HCT116 (cell line): ENCODE data around the gene BCAR3. TPM values are rescaled to one million over a fixed set of nuclear protein-coding genes. Genes with fewer than 3 reads are reported as not detected.

ENCODE experiments used
- ATAC-seq: fragments of 200-7000 bp; cut with Tn5 transposase; 2 replicates; pipeline ENCODE4 v1.9.1; 2020; ENCODE audit warnings: mild to moderate bottlenecking, moderate library complexity
- BruUV-seq: library from RNA; stranded (reverse); fragments of 400-500 nt; replicated peaks from 2 replicates; lab custom pipeline; 2021; lab: Mats Ljungman, UMichigan
- CTCF ChIA-PET: fragments of 300-600 bp; sonication (Branson Sonifier 250); formaldehyde crosslinking; loops from one replicate; lab custom pipeline; 2021; ENCODE audit warnings: antibody characterized with exemption; lab: Charles Lee
- POLR2A ChIA-PET: fragments of 300-600, 350-600 bp; sonication (Branson Sonifier 250); formaldehyde crosslinking; loops from one replicate; lab custom pipeline; 2021; ENCODE audit warnings: antibody characterized with exemption; lab: Charles Lee
- RAD21 ChIA-PET, 2 experiments: fragments of 300-600 bp; sonication (Branson Sonifier 250); formaldehyde crosslinking; loops; one replicate each; lab custom pipeline; 2023; ENCODE audit warnings: low total read pairs in 2 of 2; ENCODE audit not compliant: uncharacterized antibody in 2 of 2, unreplicated experiment in 2 of 2, low non-redundant PET in 1 of 2; lab: Charles Lee
- DNase-seq: peaks from one replicate; pipeline ENCODE4 v3.0.0-alpha.2; 2010; ENCODE audit warnings: low read depth, low spot score
- H2AFZ ChIP-seq: fragments of 200-600 bp; shearing (Covaris generic), sonication (generic); 2 replicates; pipeline ENCODE4 v1.6.1; 2017; ENCODE audit warnings: low read depth, mixed run types, mixed read lengths, antibody characterized with exemption, low read length; ENCODE audit not compliant: poor library complexity, severe bottlenecking
- H3K27ac ChIP-seq: 2 replicates; pipeline ENCODE4 v1.5.1; 2012; ENCODE audit warnings: low read depth, low read length
- H3K27me3 ChIP-seq: fragments of 200-600 bp; sonication (generic); 2 replicates; pipeline ENCODE4 v1.6.1; 2016; ENCODE audit warnings: mixed run types, low read length, mixed read lengths; ENCODE audit not compliant: insufficient read depth
- H3K36me3 ChIP-seq, 2 experiments: fragments of 200-500 bp in 1 of 2; fragments of 200-600 bp in 1 of 2; sonication (Bioruptor generic) in 1 of 2; sonication (generic) in 1 of 2; 2 replicates each; pipeline versions ENCODE4 v1.5.1 to v1.6.1; 2014 to 2016; ENCODE audit warnings: low read length in 2 of 2, inconsistent platforms in 1 of 2, mixed read lengths in 1 of 2, mixed run types in 1 of 2; ENCODE audit not compliant: insufficient read depth in 2 of 2, control insufficient read depth in 1 of 2
- H3K4me1 ChIP-seq, 2 experiments: fragments of 200-600 bp in 1 of 2; sonication (generic) in 1 of 2; 2 replicates each; pipeline versions ENCODE4 v1.5.1 to v1.6.1; 2012 to 2017; ENCODE audit warnings: low read length in 2 of 2, inconsistent platforms in 1 of 2, mild to moderate bottlenecking in 1 of 2, mixed read lengths in 1 of 2, mixed run types in 1 of 2, moderate library complexity in 1 of 2; ENCODE audit not compliant: insufficient read depth in 2 of 2, control insufficient read depth in 1 of 2
- H3K4me2 ChIP-seq: fragments of 200-600 bp; sonication (generic); 2 replicates; pipeline ENCODE4 v1.6.1; 2017; ENCODE audit warnings: mixed run types, low read length, mixed read lengths
- H3K4me3 ChIP-seq, 2 experiments: fragments of 200-600 bp in 1 of 2; sonication (generic) in 1 of 2; replicated peaks in 1 of 2; 2 replicates each; pipeline ENCODE4 v1.5.1; 2011 to 2016; ENCODE audit warnings: low read length in 2 of 2, control low read depth in 1 of 2, low read depth in 1 of 2, mild to moderate bottlenecking in 1 of 2, mixed read lengths in 1 of 2, mixed run types in 1 of 2
- H3K79me2 ChIP-seq: fragments of 200-600 bp; sonication (generic); 2 replicates; pipeline ENCODE4 v1.6.1; 2017; ENCODE audit warnings: mild to moderate bottlenecking, mixed run types, low read length, moderate library complexity, mixed read lengths; ENCODE audit not compliant: insufficient read depth
- H3K9ac ChIP-seq: fragments of 200-600 bp; sonication (generic); 2 replicates; pipeline ENCODE4 v1.6.1; 2016; ENCODE audit warnings: low read length, mixed read lengths
- H3K9me2 ChIP-seq: fragments of 200-600 bp; sonication (generic), shearing (Covaris generic); 2 replicates; pipeline ENCODE4 v1.6.1; 2017; ENCODE audit warnings: mixed run types, mild to moderate bottlenecking, moderate library complexity; ENCODE audit not compliant: insufficient read depth
- H3K9me3 ChIP-seq, 2 experiments: fragments of 200-500 bp in 1 of 2; fragments of 200-600 bp in 1 of 2; sonication (Bioruptor generic) in 1 of 2; sonication (generic) in 1 of 2; 2 replicates each; pipeline ENCODE4 v1.6.1; 2014 to 2017; ENCODE audit warnings: low read length in 2 of 2, mixed read lengths in 2 of 2, inconsistent platforms in 1 of 2, low read depth in 1 of 2, mild to moderate bottlenecking in 1 of 2, mixed run types in 1 of 2, moderate library complexity in 1 of 2; ENCODE audit not compliant: control insufficient read depth in 1 of 2, insufficient read depth in 1 of 2
- H4K20me1 ChIP-seq: fragments of 200-600 bp; sonication (generic), shearing (Covaris generic); 2 replicates; pipeline ENCODE4 v1.6.1; 2017; ENCODE audit warnings: mixed run types, mild to moderate bottlenecking, moderate library complexity; ENCODE audit not compliant: insufficient read depth
- CBX3 ChIP-seq: IDR thresholded peaks from 2 replicates; pipeline ENCODE4 v1.6.1; 2012; ENCODE audit warnings: low read depth
- CEBPB ChIP-seq: IDR thresholded peaks from 2 replicates; pipeline ENCODE4 v1.6.1; 2012; ENCODE audit warnings: low read depth
- CTCF ChIP-seq, 3 experiments: fragments of 200-600 bp in 1 of 3; sonication (generic) in 1 of 3; IDR thresholded peaks in 2 of 3; conservative IDR thresholded peaks in 1 of 3; 2 replicates each; pipeline ENCODE4 v1.5.1; 2012 to 2017; ENCODE audit warnings: low read depth in 2 of 3, low read length in 2 of 3, antibody characterized with exemption in 1 of 3, borderline replicate concordance in 1 of 3, control low read depth in 1 of 3, mild to moderate bottlenecking in 1 of 3, mixed read lengths in 1 of 3, mixed run types in 1 of 3, moderate library complexity in 1 of 3; ENCODE audit not compliant: insufficient read depth in 1 of 3
- EGR1 ChIP-seq: IDR thresholded peaks from 2 replicates; pipeline ENCODE4 v1.6.1; 2012; ENCODE audit warnings: low read depth
- ELF1 ChIP-seq: IDR thresholded peaks from 2 replicates; pipeline ENCODE4 v1.6.1; 2012; ENCODE audit warnings: low read depth, borderline replicate concordance
- EZH2 ChIP-seq: fragments of 200-600 bp; sonication (generic); IDR thresholded peaks from 2 replicates; pipeline ENCODE4 v1.6.1; 2017; ENCODE audit warnings: antibody characterized with exemption, mixed run types
- EZH2phosphoT487 ChIP-seq: fragments of 200-600 bp; IDR thresholded peaks from 2 replicates; pipeline ENCODE4 v1.6.1; 2018; ENCODE audit warnings: antibody characterized with exemption, borderline replicate concordance
- FOSL1 ChIP-seq: IDR thresholded peaks from 2 replicates; pipeline ENCODE4 v1.6.1; 2012; ENCODE audit warnings: low read depth
- JUND ChIP-seq: IDR thresholded peaks from 2 replicates; pipeline ENCODE4 v1.6.1; 2012
- POLR2A ChIP-seq: IDR thresholded peaks from 2 replicates; pipeline ENCODE4 v1.7.0; 2011; ENCODE audit warnings: borderline replicate concordance; ENCODE audit not compliant: insufficient read depth, insufficient read length; ENCODE audit errors: extremely low read depth
- POLR2AphosphoS5 ChIP-seq: IDR thresholded peaks from 2 replicates; pipeline ENCODE4 v1.6.1; 2011; ENCODE audit warnings: mild to moderate bottlenecking, low read depth, low read length, moderate library complexity
- RAD21 ChIP-seq: IDR thresholded peaks from 2 replicates; pipeline ENCODE4 v1.6.1; 2012; ENCODE audit warnings: low read depth, mild to moderate bottlenecking
- SIN3A ChIP-seq: IDR thresholded peaks from 2 replicates; pipeline ENCODE4 v1.6.1; 2012; ENCODE audit warnings: low read depth
- SP1 ChIP-seq: IDR thresholded peaks from 2 replicates; pipeline ENCODE4 v1.6.1; 2012; ENCODE audit warnings: low read depth
- TCF7L2 ChIP-seq: IDR thresholded peaks from 2 replicates; pipeline ENCODE4 v1.7.0; 2011; ENCODE audit warnings: borderline replicate concordance, inconsistent platforms; ENCODE audit not compliant: insufficient read depth, insufficient read length; ENCODE audit errors: extremely low read depth
- YY1 ChIP-seq: IDR thresholded peaks from 2 replicates; pipeline ENCODE4 v1.6.1; 2011; ENCODE audit warnings: low read length, low read depth, moderate library complexity, mild to moderate bottlenecking; ENCODE audit not compliant: insufficient replicate concordance; ENCODE audit errors: extremely low read depth
- ZFX ChIP-seq: fragments of 450-650 bp; IDR thresholded peaks from 2 replicates; pipeline ENCODE4 v1.6.1; 2017
- ZNF274 ChIP-seq: fragments of 200-500 bp; sonication (Bioruptor generic); IDR thresholded peaks from 2 replicates; pipeline ENCODE4 v1.6.1; 2014; ENCODE audit warnings: mild to moderate bottlenecking, low read depth, low read length, inconsistent platforms
- intact Hi-C: fragments of 100-400 bp; cut with micrococcal nuclease; formaldehyde crosslinking; loops from 2 replicates; pipeline ENCODE4 v1.10.0; 2022
- total RNA-seq: library from RNA; stranded (reverse); gene quantifications from one replicate; pipeline ENCODE4 v1.2.1, GENCODE V29; 2021; ENCODE audit not compliant: unreplicated experiment
- TF ChIP-seq, protein P1 (sequence below): IDR thresholded peaks from 2 replicates; pipeline ENCODE4 v1.6.1; 2011; ENCODE audit warnings: mild to moderate bottlenecking, low read length, moderate library complexity; ENCODE audit not compliant: insufficient replicate concordance; ENCODE audit errors: extremely low read depth
- TF ChIP-seq, protein P2 (sequence below): IDR thresholded peaks from 2 replicates; pipeline ENCODE4 v1.6.1; 2012; ENCODE audit warnings: low read depth

The BCAR3 gene
- total RNA-seq, 1 experiment from 2014 or later = 24.5 TPM

DNA sequence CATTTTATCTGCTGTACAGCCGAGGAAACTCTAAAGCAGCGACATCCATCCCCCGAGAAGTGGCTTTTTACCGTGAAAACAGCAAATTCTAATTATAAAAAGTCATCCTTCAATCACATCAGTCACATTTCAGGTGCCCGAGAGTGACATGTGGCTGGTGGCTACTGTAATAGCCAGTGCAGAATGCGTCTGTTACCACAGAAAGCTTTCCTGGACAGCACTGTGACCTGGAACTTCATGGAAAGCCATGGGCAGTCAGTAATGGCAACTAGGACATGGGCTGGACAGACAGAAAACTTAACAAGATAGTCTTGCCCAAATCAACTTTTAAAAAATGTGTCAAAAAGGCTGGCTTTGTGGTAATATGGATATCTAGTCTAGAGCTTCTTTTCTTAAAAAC, 106.6 kb downstream of the BCAR3 start:
- no TSS peak for BruUV-seq

More for the DNA sequence above, 106.6 kb downstream of the BCAR3 start:
- H3K27me3 ChIP-seq = no peaks in the 10 kb centered on the region
- ChIA-PET CTCF (no interaction called here), POLR2A (no interaction called here), RAD21 (no interaction called here)
- no peaks in the 10 kb centered on the region for H3K9me3 ChIP-seq
- H3K27ac ChIP-seq = no peak overlapping the region
- no peaks in the 10 kb centered on the region for H3K4me1 ChIP-seq
- no peak overlapping the region for H3K9ac ChIP-seq
- no peak overlapping the region for H3K4me2 ChIP-seq
- peaks cover 6% of the 10 kb centered on the region; the same call in 1 of the 2 replicates for H3K79me2 ChIP-seq
- H3K36me3 ChIP-seq = peaks cover under 1 to 61% of the 10 kb centered on the region in 2 experiments; a peak in 1 of 4 replicates
- no peak overlapping the region for H2AFZ ChIP-seq
- no peak overlapping the region for H3K4me3 ChIP-seq
- TF ChIP-seq ELF1 (no peak), SIN3A (no peak), CTCF (IDR thresholded peaks at IDR 0.05 in 2 of 3, conservative IDR thresholded peaks at IDR 0.05 in 1 of 3; ENCODE audit: borderline replicate concordance in 1 of 3, insufficient read depth in 1 of 3, low read depth in 2 of 3, low read length in 2 of 3) (no peak), FOSL1 (no peak), POLR2A (no peak), CBX3 (no peak), JUND (no peak), ZFX (no peak), YY1 (no peak), RAD21 (no peak), EGR1 (no peak), POLR2AphosphoS5 (no peak), EZH2 (no peak), CEBPB (no peak), TCF7L2 (no peak), EZH2phosphoT487 (no peak), ZNF274 (no peak), SP1 (no peak)
- TF ChIP-seq, protein P1, sequence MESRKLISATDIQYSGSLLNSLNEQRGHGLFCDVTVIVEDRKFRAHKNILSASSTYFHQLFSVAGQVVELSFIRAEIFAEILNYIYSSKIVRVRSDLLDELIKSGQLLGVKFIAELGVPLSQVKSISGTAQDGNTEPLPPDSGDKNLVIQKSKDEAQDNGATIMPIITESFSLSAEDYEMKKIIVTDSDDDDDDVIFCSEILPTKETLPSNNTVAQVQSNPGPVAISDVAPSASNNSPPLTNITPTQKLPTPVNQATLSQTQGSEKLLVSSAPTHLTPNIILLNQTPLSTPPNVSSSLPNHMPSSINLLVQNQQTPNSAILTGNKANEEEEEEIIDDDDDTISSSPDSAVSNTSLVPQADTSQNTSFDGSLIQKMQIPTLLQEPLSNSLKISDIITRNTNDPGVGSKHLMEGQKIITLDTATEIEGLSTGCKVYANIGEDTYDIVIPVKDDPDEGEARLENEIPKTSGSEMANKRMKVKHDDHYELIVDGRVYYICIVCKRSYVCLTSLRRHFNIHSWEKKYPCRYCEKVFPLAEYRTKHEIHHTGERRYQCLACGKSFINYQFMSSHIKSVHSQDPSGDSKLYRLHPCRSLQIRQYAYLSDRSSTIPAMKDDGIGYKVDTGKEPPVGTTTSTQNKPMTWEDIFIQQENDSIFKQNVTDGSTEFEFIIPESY = no peak
- TF ChIP-seq, protein P2, sequence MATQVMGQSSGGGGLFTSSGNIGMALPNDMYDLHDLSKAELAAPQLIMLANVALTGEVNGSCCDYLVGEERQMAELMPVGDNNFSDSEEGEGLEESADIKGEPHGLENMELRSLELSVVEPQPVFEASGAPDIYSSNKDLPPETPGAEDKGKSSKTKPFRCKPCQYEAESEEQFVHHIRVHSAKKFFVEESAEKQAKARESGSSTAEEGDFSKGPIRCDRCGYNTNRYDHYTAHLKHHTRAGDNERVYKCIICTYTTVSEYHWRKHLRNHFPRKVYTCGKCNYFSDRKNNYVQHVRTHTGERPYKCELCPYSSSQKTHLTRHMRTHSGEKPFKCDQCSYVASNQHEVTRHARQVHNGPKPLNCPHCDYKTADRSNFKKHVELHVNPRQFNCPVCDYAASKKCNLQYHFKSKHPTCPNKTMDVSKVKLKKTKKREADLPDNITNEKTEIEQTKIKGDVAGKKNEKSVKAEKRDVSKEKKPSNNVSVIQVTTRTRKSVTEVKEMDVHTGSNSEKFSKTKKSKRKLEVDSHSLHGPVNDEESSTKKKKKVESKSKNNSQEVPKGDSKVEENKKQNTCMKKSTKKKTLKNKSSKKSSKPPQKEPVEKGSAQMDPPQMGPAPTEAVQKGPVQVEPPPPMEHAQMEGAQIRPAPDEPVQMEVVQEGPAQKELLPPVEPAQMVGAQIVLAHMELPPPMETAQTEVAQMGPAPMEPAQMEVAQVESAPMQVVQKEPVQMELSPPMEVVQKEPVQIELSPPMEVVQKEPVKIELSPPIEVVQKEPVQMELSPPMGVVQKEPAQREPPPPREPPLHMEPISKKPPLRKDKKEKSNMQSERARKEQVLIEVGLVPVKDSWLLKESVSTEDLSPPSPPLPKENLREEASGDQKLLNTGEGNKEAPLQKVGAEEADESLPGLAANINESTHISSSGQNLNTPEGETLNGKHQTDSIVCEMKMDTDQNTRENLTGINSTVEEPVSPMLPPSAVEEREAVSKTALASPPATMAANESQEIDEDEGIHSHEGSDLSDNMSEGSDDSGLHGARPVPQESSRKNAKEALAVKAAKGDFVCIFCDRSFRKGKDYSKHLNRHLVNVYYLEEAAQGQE = no peak
- DNase-seq = no peak
- H3K9me2 ChIP-seq = no peaks in the 10 kb centered on the region
- H4K20me1 ChIP-seq = no peaks in the 10 kb centered on the region
- ATAC-seq = no peak
- intact Hi-C loops = no loop called here
